Coronary artery (tissue), 2 donors: ENCODE data around the gene TMEM255B.
"Not testable (repeated sequence)": the region's sequence is repeated elsewhere in the genome, so short reads cannot be mapped to it uniquely, and the experiment has no call there.

ENCODE experiments used
- DNase-seq: peaks from one replicate; pipeline ENCODE4 v3.0.0-alpha.2; 2017; ENCODE audit warnings: low spot score
- H3K27ac ChIP-seq, 2 donors: fragments of 200-600 bp; sonication (generic); one replicate each; pipeline ENCODE4 v1.5.1; 2016 to 2019
- H3K4me3 ChIP-seq: fragments of 200-600 bp; sonication (generic); 2 replicates; pipeline ENCODE4 v1.5.1; 2016; ENCODE audit warnings: mild to moderate bottlenecking, moderate library complexity
- CTCF ChIP-seq: fragments of 200-600 bp; sonication (generic); IDR thresholded peaks from one replicate; pipeline ENCODE4 v1.5.1; 2019; ENCODE audit warnings: antibody characterized with exemption

TMEM255B gene

GRCh38 chr13:113786262-113786841 lies 27.3 kb downstream of the TMEM255B start:
- no peak for TF ChIP-seq CTCF
- H3K4me3 ChIP-seq, result no peak overlapping the region
- no peak overlapping the region for H3K27ac ChIP-seq
- DNase-seq, result no peak

GRCh38 chr13:113787694-113788093 lies 28.7 kb downstream of the TMEM255B start:
- Histone ChIP-seq H3K4me3 (no peak overlapping the region), H3K27ac (no peak overlapping the region)
- DNase-seq, result no peak
- no peak for TF ChIP-seq CTCF

DNA sequence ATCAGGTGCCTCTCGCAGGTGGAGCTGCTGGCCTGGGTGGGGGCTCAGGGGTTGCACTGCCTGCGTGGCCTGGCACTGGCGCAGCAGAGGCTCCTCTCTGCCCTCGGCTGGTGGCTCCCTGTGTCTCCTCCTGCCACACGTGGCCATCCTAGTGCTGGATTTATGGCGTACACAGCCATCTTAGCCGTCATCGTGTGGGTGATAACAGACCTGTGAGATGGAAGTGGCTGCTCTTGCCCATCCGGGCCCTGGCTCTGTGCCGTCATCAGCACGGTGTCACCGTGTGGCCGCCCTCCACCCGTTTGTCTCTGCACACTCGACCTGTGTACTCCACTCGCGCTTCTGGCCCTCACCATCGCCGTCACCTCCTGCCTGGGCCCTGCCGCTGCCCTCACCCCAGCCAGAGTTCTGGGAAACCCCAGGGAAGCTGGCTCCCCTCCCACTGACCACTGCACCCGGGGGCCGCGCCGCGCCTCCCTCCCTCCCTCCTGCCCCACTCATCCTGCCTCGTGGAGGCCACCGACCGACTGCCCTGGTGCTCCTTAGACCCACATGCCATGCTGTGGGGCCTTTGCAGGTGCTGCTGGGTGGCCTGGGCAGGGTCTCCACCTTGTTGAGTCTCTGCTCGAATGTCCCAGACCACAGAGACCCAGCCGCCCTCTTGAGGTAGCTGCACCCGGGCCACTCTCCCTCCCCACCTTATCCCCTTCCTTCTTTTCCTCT lies 29.5 kb downstream of the TMEM255B start:
- no peak for DNase-seq
- no peak for TF ChIP-seq CTCF
- Histone ChIP-seq H3K27ac (no peak overlapping the region), H3K4me3 (no peak overlapping the region)

GRCh38 chr13:113789167-113789566 lies 30.1 kb downstream of the TMEM255B start:
- H3K4me3 ChIP-seq, result no peak overlapping the region
- DNase-seq, result no peak
- no peak for TF ChIP-seq CTCF
- no peak overlapping the region for H3K27ac ChIP-seq

DNA sequence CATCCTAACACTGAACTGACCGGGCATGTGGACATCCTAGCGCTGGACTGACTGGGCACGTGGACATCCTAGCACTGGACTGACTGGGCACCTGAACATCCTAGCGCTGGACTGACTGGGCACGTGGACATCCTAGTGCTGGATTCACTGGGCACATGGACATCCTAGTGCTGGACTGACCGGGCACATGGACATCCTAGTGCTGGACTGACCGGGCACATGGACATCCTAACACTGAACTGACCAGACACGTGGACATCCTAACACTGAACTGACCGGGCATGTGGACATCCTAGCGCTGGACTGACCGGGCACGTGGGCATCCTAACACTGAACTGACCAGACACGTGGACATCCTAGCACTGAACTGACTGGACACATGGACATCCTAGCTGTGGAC lies 30.9 kb downstream of the TMEM255B start:
- H3K4me3 ChIP-seq, DNase-seq, H3K27ac ChIP-seq: not testable (repeated sequence)

DNA sequence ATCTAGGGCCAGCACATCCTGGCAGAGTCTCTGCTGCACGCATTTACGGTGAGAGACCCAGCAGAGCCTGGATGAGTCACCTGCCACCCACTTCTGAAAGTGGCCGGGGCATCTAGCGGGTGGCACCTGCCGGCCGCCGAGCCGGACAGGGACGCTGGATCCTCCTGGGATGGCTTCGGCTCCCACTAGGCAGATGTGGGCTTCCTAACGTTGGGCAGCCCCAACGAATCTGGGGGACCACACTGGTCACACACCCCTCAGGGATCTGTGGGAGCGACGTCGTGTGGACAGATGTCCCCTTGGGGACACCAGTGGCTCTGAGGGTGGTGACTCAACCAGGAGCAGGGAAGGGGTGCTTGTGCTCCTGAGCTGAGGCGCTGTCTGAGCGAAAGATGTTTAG lies 32.2 kb downstream of the TMEM255B start:
- Histone ChIP-seq H3K27ac (no peak overlapping the region), H3K4me3 (no peak overlapping the region)
- TF ChIP-seq CTCF, result no peak
- no peak for DNase-seq

GRCh38 chr13:113791761-113792160 lies 32.7 kb downstream of the TMEM255B start:
- no peak for DNase-seq
- Histone ChIP-seq H3K27ac (no peak overlapping the region), H3K4me3 (no peak overlapping the region)
- TF ChIP-seq CTCF, result no peak
